Nephron (organoid): ENCODE data around the gene ABCA12.

Experiments used
- H3K27ac Mint-ChIP-seq, 3 experiments: 2 replicates each; pipeline ENCODE4 v1.8.0; 2020; ENCODE audit warnings: mixed read lengths in 3 of 3, mild to moderate bottlenecking in 2 of 3, moderate library complexity in 1 of 3
- H3K27me3 Mint-ChIP-seq: 2 replicates; pipeline ENCODE4 v1.8.0; 2021; ENCODE audit warnings: low read depth, mild to moderate bottlenecking, moderate library complexity, mixed read lengths
- H3K36me3 Mint-ChIP-seq: 2 replicates; pipeline ENCODE4 v1.8.0; 2020; ENCODE audit warnings: low read depth, mixed read lengths
- H3K4me1 Mint-ChIP-seq: 2 replicates; pipeline ENCODE4 v1.8.0; 2020; ENCODE audit warnings: mixed read lengths
- H3K4me3 Mint-ChIP-seq, 3 experiments: 2 replicates each; pipeline ENCODE4 v1.8.0; 2020; ENCODE audit warnings: mild to moderate bottlenecking in 3 of 3, mixed read lengths in 3 of 3, moderate library complexity in 2 of 3
- H3K9me3 Mint-ChIP-seq: 2 replicates; pipeline ENCODE4 v1.8.0; 2020; ENCODE audit warnings: mixed read lengths
- CTCF ChIP-seq, 3 experiments: fragments of 200-600 bp; sonication (generic); IDR thresholded peaks; one replicate each; pipeline ENCODE4 v1.5.0; 2021; ENCODE audit warnings: antibody characterized with exemption in 3 of 3; ENCODE audit not compliant: unreplicated experiment in 3 of 3

Gene ABCA12

GRCh38 chr2:215161301-215161829 lies 22.9 kb upstream of the ABCA12 start:
- Mint-ChIP-seq H3K27ac (no peak overlapping the region), H3K27me3 (no peaks in the 10 kb centered on the region), H3K4me1 (no peaks in the 10 kb centered on the region), H3K36me3 (peaks cover 4% of the 10 kb centered on the region), H3K4me3 (no peak overlapping the region), H3K9me3 (peaks cover 13% of the 10 kb centered on the region)
- no peak for TF ChIP-seq CTCF (IDR thresholded peaks at IDR 0.05; ENCODE audit: unreplicated experiment in 3 of 3)

GRCh38 chr2:215160081-215160480 lies 21.7 kb upstream of the ABCA12 start:
- Mint-ChIP-seq H3K27me3 (no peaks in the 10 kb centered on the region), H3K36me3 (peaks cover 4% of the 10 kb centered on the region), H3K27ac (no peak overlapping the region), H3K4me3 (no peak overlapping the region), H3K4me1 (no peaks in the 10 kb centered on the region), H3K9me3 (peaks cover 13% of the 10 kb centered on the region)
- TF ChIP-seq CTCF (IDR thresholded peaks at IDR 0.05; ENCODE audit: unreplicated experiment in 3 of 3), result no peak

GRCh38 chr2:215156453-215156852 lies 18.0 kb upstream of the ABCA12 start:
- no peaks in the 10 kb centered on the region for H3K4me1 Mint-ChIP-seq
- no peaks in the 10 kb centered on the region for H3K27me3 Mint-ChIP-seq
- no peak overlapping the region for H3K27ac Mint-ChIP-seq
- no peak overlapping the region for H3K4me3 Mint-ChIP-seq
- H3K9me3 Mint-ChIP-seq, result peaks cover 7% of the 10 kb centered on the region
- no peak for TF ChIP-seq CTCF (IDR thresholded peaks at IDR 0.05; ENCODE audit: unreplicated experiment in 3 of 3)
- H3K36me3 Mint-ChIP-seq, result peaks cover 4% of the 10 kb centered on the region

- Mint-ChIP-seq H3K4me3 (no peak overlapping the region), H3K9me3 (peaks cover 2% of the 10 kb centered on the region), H3K36me3 (no peaks in the 10 kb centered on the region), H3K27ac (no peak overlapping the region), H3K27me3 (no peaks in the 10 kb centered on the region), H3K4me1 (no peaks in the 10 kb centered on the region)
- no peak for TF ChIP-seq CTCF (IDR thresholded peaks at IDR 0.05; ENCODE audit: unreplicated experiment in 3 of 3)
Measured at GRCh38 chr2:215149894-215150293, 11.5 kb upstream of the ABCA12 start.

GRCh38 chr2:215149486-215149885 lies 11.1 kb upstream of the ABCA12 start:
- Mint-ChIP-seq H3K27me3 (no peaks in the 10 kb centered on the region), H3K9me3 (peaks cover 2% of the 10 kb centered on the region), H3K4me1 (no peaks in the 10 kb centered on the region), H3K36me3 (no peaks in the 10 kb centered on the region), H3K4me3 (no peak overlapping the region), H3K27ac (no peak overlapping the region)
- no peak for TF ChIP-seq CTCF (IDR thresholded peaks at IDR 0.05; ENCODE audit: unreplicated experiment in 3 of 3)

GRCh38 chr2:215149060-215149459 lies 10.6 kb upstream of the ABCA12 start:
- Mint-ChIP-seq H3K9me3 (peaks cover 2% of the 10 kb centered on the region), H3K4me3 (no peak overlapping the region), H3K36me3 (no peaks in the 10 kb centered on the region), H3K27me3 (no peaks in the 10 kb centered on the region), H3K27ac (no peak overlapping the region), H3K4me1 (no peaks in the 10 kb centered on the region)
- TF ChIP-seq CTCF (IDR thresholded peaks at IDR 0.05; ENCODE audit: unreplicated experiment in 3 of 3), result no peak
